ENCODE data around the gene PHLDA1. TPM values are rescaled to one million over a fixed set of nuclear protein-coding genes. Genes with fewer than 3 reads are reported as not detected.
A peak's percentile ranks its signal among the peaks of the same experiment; 100 is the strongest.

Gene PHLDA1
- total RNA-seq, 2 donors from 2014 or later: 19.9 to 33.6 TPM

DNA sequence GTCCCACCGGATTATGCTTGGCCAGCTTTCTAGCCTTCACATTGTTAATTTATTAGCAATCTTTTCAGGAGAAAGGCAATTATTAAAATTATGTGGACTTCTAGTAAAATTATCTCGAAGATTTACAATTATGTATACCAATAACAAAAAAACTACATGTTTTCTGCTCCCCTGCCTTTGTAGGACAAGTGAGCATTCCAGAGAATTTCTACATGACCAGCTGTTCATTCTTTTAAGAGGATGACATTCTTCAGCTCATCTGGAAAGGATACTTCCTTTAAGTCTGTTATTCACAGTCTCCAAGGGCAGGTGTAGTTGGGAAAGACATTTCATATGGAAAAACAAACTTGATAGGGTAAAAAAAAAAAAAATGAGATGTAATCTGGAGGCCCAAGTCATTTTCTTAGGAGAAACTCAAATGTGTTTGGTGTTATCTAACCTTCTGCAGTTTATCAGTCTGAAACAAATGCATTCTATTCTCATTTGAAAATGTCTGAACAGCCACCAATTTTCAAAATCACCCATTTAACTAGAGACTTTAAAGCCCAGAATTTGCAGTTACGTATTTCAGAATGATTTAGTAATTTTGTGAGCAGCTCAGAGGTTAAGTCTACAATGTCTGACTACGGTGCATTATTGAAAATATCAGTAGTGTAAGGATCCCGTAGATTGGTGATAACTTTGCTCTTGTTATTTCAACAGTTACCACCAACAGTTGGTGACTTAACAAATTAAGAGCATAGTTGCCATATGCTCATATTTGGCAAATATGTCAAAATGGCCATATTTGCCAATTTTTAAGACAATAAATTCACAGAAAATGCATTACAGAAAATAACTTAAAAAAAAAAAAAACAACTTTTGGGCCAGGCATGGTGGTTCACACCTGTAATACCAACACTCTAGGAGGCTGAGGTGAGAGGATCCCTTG is 1.8 kb upstream of the PHLDA1 start:
- Mint-ChIP-seq H3K27me3 (ENCODE audit: low read depth) (no peaks in the 10 kb centered on the region), H3K36me3 (ENCODE audit: insufficient read depth in 2 of 2) (peaks cover 12 to 13% of the 10 kb centered on the region in 2 donors), H3K9me3 (no peaks in the 10 kb centered on the region), H3K27ac (no peak overlapping the region), H3K4me3 (peak overlapping the region; percentile 85 to 91), H3K4me1 (ENCODE audit: low read depth) (peaks cover 53% of the 10 kb centered on the region)
- no peak for DNase-seq
- ATAC-seq (replicated peaks in 1 of 2): no peak

DNA sequence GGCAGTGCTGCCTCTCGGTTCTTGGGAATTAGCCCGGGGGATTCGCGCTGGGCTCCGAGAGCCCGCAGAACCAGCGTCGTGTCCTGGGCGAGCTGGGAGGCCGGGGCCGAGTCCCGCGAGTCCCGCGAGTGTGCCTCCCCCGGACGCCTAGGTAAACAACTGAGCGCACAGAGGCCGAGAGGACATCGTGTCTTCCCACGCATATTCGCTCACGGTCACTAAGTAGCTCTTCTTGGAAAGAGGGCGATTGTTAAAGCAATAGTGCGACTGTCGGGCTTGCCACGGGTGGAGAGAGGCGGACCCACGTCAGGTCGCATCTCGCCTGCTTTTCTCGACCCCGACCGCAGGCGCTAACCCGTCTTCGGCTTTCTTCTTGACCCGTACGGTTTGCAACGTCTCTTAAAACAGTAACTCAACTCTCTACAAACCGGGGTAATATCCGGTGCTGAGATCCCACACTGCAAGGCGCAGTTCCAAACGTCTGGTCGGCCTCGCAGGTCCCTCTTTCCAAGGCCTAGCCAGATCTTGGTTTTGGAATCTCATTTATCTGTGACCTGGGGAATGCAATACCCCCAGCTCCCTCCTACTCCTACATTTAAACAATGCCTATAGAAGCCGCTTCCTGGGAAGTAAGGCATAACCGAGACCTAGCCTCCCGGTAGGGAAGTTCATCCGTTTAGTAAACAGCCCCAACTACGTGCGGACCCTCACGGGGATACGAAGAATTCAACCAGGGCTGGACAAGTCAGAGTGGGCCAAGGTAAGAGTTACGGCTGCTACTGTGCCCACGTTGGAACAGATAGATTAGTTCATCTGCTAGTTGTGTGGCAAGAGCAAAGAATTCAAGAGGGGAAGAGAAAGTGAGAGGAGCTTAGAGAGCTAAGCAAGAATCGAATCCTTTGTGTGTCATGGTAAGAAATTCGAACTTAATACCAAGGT is 736 bp upstream of the PHLDA1 start:
- Mint-ChIP-seq H3K36me3 (ENCODE audit: insufficient read depth in 2 of 2) (peaks cover 12 to 13% of the 10 kb centered on the region in 2 donors), H3K4me3 (peak overlapping the region; percentile 85 to 91), H3K27ac (peak overlapping the region; percentile 89), H3K9me3 (no peaks in the 10 kb centered on the region), H3K4me1 (ENCODE audit: low read depth) (peaks cover 47% of the 10 kb centered on the region), H3K27me3 (ENCODE audit: low read depth) (no peaks in the 10 kb centered on the region)
- ATAC-seq (replicated peaks in 1 of 2) (peak; percentile 30 to 31), DNase-seq (peak; percentile 57 to 63)

DNA sequence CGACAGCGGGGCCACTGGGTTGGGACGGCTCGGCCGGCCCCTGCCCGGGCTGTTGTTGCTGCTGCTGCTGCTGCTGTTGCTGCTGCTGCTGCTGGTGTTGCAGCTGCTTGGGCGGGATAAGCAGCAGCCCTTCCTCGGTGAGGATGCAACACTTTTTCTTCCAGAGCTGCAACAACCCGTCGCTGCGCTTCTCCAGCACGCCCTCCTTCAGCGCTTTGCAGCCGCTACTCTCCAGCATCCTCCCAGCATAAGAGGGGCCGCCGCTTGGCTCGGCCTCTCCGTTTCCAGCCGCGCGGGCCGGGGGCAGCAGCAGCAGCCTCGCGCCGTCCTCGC is 529 bp downstream of the PHLDA1 start:
- no peaks in the 10 kb centered on the region for H3K27me3 Mint-ChIP-seq (ENCODE audit: low read depth)
- DNase-seq: no peak
- H3K4me3 Mint-ChIP-seq: peak overlapping the region; percentile 85 to 91
- H3K27ac Mint-ChIP-seq: peak overlapping the region; percentile 97
- H3K9me3 Mint-ChIP-seq: no peaks in the 10 kb centered on the region
- peaks cover 12 to 13% of the 10 kb centered on the region in 2 donors for H3K36me3 Mint-ChIP-seq (ENCODE audit: insufficient read depth in 2 of 2)
- peaks cover 47% of the 10 kb centered on the region for H3K4me1 Mint-ChIP-seq (ENCODE audit: low read depth)
- ATAC-seq (replicated peaks in 1 of 2): no peak

DNA sequence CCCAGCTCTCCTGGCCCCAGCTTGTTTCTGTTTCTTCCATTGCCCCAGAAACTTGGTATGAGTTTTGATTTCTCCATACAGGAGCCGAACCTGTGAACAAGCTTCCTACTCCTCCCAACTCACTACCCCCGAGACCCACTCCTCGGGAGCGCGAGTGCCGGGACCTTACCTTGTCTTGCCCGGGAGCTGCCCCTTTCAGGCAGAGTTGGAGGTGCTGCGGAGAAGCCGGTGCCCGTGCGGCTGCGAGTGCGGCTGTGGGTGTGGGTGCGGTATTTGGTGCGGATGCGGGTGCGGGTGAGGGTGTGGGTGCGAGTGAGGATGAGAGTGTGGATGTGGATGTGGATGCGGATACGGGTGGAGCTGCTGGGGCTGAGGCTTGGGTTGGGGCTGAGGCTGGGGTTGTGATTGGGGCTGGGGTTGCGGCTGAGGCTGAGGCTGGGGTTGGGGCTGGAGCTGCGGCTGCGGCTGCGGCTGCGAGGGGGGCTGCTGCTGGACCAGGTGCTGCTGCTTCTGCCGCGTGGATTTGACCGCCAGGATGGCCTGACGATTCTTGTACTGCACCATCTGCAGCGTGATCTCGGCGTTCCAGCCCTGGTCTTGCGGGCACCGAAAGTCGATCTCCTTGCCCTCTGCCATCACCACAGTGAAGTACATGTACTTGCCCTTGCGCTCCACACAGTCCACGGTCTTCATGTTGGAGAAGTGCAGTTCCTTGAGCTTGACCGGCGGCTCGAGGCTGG is 1.1 kb downstream of the PHLDA1 start:
- ATAC-seq (replicated peaks in 1 of 2) (peak; percentile 4 to 8), DNase-seq (peak; percentile 63 to 78)
- peak overlapping the region; percentile 85 to 91 for H3K4me3 Mint-ChIP-seq
- H3K36me3 Mint-ChIP-seq (ENCODE audit: insufficient read depth in 2 of 2): peaks cover 12 to 13% of the 10 kb centered on the region in 2 donors
- H3K27ac Mint-ChIP-seq: peak overlapping the region; percentile 97
- no peaks in the 10 kb centered on the region for H3K27me3 Mint-ChIP-seq (ENCODE audit: low read depth)
- H3K4me1 Mint-ChIP-seq (ENCODE audit: low read depth): peaks cover 48% of the 10 kb centered on the region
- no peaks in the 10 kb centered on the region for H3K9me3 Mint-ChIP-seq

DNA sequence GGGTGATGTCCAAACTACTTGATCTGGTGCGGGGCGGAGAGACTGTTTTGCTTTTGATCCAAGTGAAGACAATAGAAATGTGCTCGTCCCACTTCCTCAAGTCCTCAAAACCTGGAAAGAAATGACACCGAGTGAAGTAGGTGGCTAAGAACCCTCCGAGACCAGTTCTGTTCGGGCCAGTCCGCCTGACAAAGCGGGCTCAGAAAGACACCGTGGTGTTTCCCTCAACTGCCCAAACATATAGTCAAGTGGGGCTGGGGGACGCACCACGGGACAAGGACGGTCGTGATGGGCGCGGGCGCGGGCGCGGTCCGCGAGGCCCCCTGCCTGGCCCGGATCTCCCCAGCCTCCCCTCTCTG is 1.6 kb downstream of the PHLDA1 start:
- Mint-ChIP-seq H3K27me3 (ENCODE audit: low read depth) (no peaks in the 10 kb centered on the region), H3K4me1 (ENCODE audit: low read depth) (peaks cover 49% of the 10 kb centered on the region), H3K27ac (peak overlapping the region; percentile 97), H3K4me3 (peak overlapping the region; percentile 85 to 91), H3K9me3 (no peaks in the 10 kb centered on the region), H3K36me3 (ENCODE audit: insufficient read depth in 2 of 2) (peaks cover 12 to 13% of the 10 kb centered on the region in 2 donors)
- no peak for ATAC-seq (replicated peaks in 1 of 2)
- peak; percentile 34 to 47 for DNase-seq

DNA sequence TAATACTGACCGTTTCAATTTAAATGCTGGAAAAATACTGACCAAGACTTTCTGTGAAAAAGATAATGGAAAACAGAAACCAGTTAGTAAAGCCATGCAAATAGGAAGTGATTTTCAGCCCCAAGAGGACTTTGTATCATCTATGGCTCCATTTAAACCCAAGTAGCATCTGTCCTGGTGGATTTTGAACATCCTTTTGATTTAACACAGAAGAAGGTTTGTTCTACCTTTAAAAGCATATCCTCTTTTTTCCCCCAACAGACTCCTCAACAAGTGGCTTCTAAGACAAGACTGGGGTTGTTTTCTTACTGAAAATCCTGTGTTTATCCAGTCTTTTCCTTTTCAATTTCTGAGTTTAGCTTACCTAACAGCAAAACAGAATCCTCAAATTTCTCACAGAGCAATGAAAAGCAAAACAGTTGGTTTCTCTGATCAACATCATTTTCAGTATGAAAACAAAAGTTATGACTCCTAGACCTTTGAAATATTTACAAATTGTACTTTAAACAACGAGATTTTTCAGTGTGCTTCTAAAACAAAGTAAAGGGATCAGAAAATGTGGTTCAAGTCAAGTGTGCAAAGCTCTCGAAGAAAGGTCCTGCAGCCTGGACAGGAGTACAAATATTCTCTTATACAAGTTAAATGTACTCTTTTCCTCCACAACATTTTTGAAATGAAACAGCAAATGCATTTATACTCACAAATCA is 2.9 kb downstream of the PHLDA1 start:
- Mint-ChIP-seq H3K36me3 (ENCODE audit: insufficient read depth in 2 of 2) (peaks cover 12 to 13% of the 10 kb centered on the region in 2 donors), H3K27ac (peak overlapping the region; percentile 97), H3K4me1 (ENCODE audit: low read depth) (peaks cover 55% of the 10 kb centered on the region), H3K27me3 (ENCODE audit: low read depth) (no peaks in the 10 kb centered on the region), H3K9me3 (no peaks in the 10 kb centered on the region), H3K4me3 (peak overlapping the region; percentile 85 to 91)
- DNase-seq: no peak
- no peak for ATAC-seq (replicated peaks in 1 of 2)

DNA sequence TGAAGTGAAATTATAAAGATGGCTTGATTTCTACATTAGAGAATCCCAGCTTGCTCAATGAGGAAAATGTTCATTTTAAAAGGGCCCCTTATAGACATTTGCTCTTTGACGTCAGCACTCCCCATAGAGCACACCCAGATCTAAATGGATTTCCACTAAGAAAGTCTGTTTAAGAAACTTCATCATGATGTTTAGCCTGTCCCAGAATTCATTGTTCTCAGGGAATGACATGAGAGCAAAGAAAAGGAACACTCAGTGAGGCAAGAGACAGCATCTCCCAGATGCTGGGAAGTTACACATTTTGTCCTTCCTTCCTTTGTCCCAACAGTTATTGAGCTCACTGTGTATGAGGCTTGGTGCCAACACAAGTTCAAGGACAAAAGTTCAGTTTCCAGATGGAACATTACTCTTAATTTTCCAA is 4.9 kb downstream of the PHLDA1 start:
- no peak for ATAC-seq (replicated peaks in 1 of 2)
- Mint-ChIP-seq H3K36me3 (ENCODE audit: insufficient read depth in 2 of 2) (peaks cover 12 to 13% of the 10 kb centered on the region in 2 donors), H3K9me3 (no peaks in the 10 kb centered on the region), H3K4me3 (peak overlapping the region; percentile 27 to 52), H3K27ac (no peak overlapping the region), H3K27me3 (ENCODE audit: low read depth) (no peaks in the 10 kb centered on the region), H3K4me1 (ENCODE audit: low read depth) (peaks cover 46% of the 10 kb centered on the region)
- no peak for DNase-seq

DNA sequence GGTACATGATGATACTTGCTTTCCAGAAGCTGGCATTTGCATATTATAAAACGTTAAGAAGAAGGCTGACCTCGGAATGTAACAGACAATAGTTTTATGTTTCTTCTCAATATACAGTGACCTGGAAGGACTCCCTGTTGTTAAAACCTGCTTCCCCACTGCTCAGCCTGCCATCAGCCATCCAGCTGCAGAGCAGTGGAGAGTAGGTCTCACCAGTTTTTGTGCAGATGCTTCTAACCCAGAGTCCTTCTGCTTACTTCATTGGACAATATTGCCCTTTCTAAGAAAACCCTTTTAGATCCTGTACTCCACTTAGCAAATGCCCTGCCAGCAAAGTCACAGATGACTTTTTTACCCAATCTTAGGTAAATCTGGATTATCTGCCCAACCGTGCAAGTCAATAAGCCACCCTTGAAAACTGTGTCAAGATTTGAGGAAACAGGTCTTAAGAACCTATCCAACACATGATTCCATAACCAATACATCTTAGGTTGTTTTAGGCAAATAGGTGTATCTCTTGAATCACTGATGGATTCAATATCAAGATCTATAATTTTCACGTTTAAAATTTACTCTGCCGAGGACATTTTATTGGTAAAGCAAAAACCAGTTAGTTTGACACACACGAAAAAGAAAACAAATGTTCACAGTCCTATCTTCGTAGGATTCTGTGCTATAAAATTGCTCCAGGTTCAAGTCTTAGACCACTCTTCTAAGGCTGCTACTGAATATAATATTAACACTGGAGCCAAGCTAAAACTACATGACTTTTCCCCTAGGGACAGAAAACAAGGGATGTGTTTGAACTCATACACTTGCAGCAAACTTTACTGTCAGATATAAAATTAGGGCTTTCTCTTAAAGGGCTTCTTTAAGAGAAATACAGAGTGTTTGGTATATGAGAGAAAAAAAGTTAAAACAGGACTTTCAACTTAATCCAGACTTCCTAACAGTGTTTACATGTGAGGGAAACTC is 5.7 kb downstream of the PHLDA1 start:
- Mint-ChIP-seq H3K36me3 (ENCODE audit: insufficient read depth in 2 of 2) (peaks cover 12% of the 10 kb centered on the region in 2 donors), H3K27me3 (ENCODE audit: low read depth) (no peaks in the 10 kb centered on the region), H3K27ac (no peak overlapping the region), H3K4me1 (ENCODE audit: low read depth) (peaks cover 53% of the 10 kb centered on the region), H3K4me3 (peak overlapping the region; percentile 11 to 52), H3K9me3 (no peaks in the 10 kb centered on the region)
- DNase-seq (no peak), ATAC-seq (replicated peaks in 1 of 2) (no peak)

DNA sequence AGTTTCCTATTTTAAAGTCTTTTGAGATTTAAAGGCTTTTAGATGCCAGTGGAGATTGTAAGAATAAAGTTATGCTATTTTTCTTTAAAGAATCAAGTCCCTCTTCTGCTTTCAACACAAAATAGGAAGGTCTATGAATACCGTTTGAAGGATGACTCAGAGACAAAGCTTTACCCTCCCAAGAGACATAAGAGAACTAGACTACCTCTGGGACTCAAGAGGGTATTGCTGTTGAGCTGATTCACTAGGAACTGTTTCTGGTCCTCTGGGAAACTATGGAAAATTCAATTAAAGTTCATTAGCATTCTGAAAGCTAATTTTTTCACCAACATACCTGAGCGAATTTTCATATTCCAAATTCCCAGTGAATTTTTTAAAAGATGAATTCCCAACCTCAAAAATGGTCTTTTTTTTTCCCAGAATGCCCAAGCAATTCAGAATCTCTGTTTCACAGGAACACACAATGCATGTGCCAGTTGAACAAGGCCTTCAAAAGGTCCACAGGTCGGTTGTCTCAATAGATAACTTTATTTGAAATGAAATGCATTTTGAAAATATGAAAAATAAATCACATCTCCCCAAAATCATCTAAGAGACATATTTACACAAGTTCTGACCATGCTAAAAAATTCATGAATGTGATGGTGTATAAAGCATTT is 6.5 kb downstream of the PHLDA1 start:
- peak overlapping the region; percentile 12 for H3K27ac Mint-ChIP-seq
- peak overlapping the region in 1 of 2 donors; percentile 52 for H3K4me3 Mint-ChIP-seq
- H3K36me3 Mint-ChIP-seq (ENCODE audit: insufficient read depth in 2 of 2): peaks cover 6 to 7% of the 10 kb centered on the region in 2 donors
- DNase-seq (no peak), ATAC-seq (replicated peaks in 1 of 2) (no peak)
- no peaks in the 10 kb centered on the region for H3K9me3 Mint-ChIP-seq
- H3K27me3 Mint-ChIP-seq (ENCODE audit: low read depth): no peaks in the 10 kb centered on the region
- peaks cover 61% of the 10 kb centered on the region for H3K4me1 Mint-ChIP-seq (ENCODE audit: low read depth)

DNA sequence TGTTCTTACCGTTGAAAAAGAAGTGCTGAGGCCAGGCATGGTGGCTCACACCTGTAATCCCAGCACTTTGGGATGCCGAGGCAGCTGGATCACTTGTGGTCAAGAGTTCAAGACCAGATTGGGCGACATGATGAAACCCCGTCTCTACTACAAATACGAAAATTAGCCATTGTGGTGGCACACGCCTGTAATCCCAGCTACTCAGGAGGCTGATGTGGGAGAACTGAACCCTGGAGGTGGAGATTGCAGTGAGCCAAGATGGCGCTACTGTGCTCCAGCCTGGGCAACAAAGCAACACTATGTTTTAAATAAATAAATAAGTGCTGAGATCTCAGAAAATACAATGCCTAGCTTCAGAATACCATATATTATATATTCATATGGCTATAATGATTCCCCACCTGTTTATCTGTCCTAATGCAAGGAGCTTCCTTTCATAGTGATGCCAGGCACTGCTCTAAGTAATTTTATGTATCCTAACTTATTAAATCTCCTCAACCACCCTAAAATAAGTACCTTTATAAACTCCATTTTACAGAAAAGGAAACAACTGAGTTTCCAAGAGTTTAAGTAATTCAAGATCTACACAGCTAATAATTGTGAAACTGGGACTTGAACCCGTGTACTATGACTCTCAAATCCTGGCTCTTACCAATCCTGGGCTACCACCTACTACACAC is 7.3 kb downstream of the PHLDA1 start:
- Mint-ChIP-seq H3K4me1 (ENCODE audit: low read depth) (peaks cover 62% of the 10 kb centered on the region), H3K9me3 (no peaks in the 10 kb centered on the region), H3K36me3 (ENCODE audit: insufficient read depth in 2 of 2) (peaks cover 3 to 4% of the 10 kb centered on the region in 2 donors), H3K27ac (no peak overlapping the region), H3K27me3 (ENCODE audit: low read depth) (no peaks in the 10 kb centered on the region), H3K4me3 (no peak overlapping the region)
- ATAC-seq (replicated peaks in 1 of 2) (no peak), DNase-seq (no peak)

Measured in activated T-cell treated with anti-CD3 and anti-CD28 coated beads, Interleukin-2, amount 50 U/mL, for 72 hours (primary cell).